GM12878 (cell line): ENCODE results near the gene KRT222. TPM values are rescaled to one million over a fixed set of nuclear protein-coding genes. Genes with fewer than 3 reads are reported as not detected.

ENCODE experiments used
- ESRRA ChIP-seq: IDR thresholded peaks from 2 replicates; pipeline ENCODE4 v1.6.1; 2012; ENCODE audit warnings: mild to moderate bottlenecking, low read length, improper control_type of control experiment
- NR2C1 ChIP-seq: fragments of 450-650 bp; IDR thresholded peaks from 2 replicates; pipeline ENCODE4 v1.6.1; 2017; ENCODE audit warnings: antibody characterized with exemption, mild to moderate bottlenecking, moderate library complexity
- SIX5 ChIP-seq: IDR thresholded peaks from 2 replicates; pipeline ENCODE4 v1.6.1; 2011; ENCODE audit warnings: mild to moderate bottlenecking, low read depth, low read length, moderate library complexity; ENCODE audit not compliant: severe bottlenecking
- TAF1 ChIP-seq: IDR thresholded peaks from 2 replicates; pipeline ENCODE4 v1.6.1; 2011; ENCODE audit warnings: mild to moderate bottlenecking, low read depth, low read length, borderline replicate concordance
- YY1 ChIP-seq: IDR thresholded peaks from 2 replicates; pipeline ENCODE4 v1.6.1; 2011; ENCODE audit warnings: low read depth, mild to moderate bottlenecking, low read length
- ZSCAN29 ChIP-seq: fragments of 450-650 bp; IDR thresholded peaks from 2 replicates; pipeline ENCODE4 v1.6.1; 2017; ENCODE audit warnings: mild to moderate bottlenecking, moderate library complexity
- ZZZ3 ChIP-seq: IDR thresholded peaks from 2 replicates; pipeline ENCODE4 v1.6.1; 2011; ENCODE audit warnings: low read depth; ENCODE audit not compliant: control insufficient read depth, insufficient read length
- polyA plus RNA-seq, 11 experiments: library from polyadenylated mRNA; depleted of rRNA in 4 of 11; unstranded in 6 of 11; stranded (reverse) in 5 of 11; fragments of >200 nt; fragmentation: Nextera tagmentation in 4 of 11; fragmentation: Illumina TruSeq in 1 of 11; extraction: Ambion mirVana in 4 of 11; extraction: Trizol in 1 of 11; gene quantifications; 1 replicate in 1 of 11; 2 replicates in 10 of 11; pipeline versions ENCODE4 v1.2.1 to v1.2.3, GENCODE V29; 2011 to 2016; ENCODE audit warnings: inconsistent platforms in 2 of 11, missing spikeins in 2 of 11, low read depth in 1 of 11
- total RNA-seq, 4 experiments: library from RNA; depleted of rRNA in 3 of 4; stranded (reverse); fragments of >200 nt in 3 of 4; fragmentation: Illumina TruSeq in 1 of 4; extraction: Trizol in 1 of 4; gene quantifications; 2 replicates each; pipeline versions ENCODE4 v1.2.1 to v1.2.3, GENCODE V29; 2013 to 2021
- TF ChIP-seq, protein P1 (sequence below): fragments of 450-650 bp; formaldehyde crosslinking; IDR thresholded peaks from 2 replicates; pipeline ENCODE4 v1.4.0; 2020; ENCODE audit warnings: mild to moderate bottlenecking, moderate library complexity
- TF ChIP-seq, protein P2 (sequence below): IDR thresholded peaks from 2 replicates; pipeline ENCODE4 v1.6.1; 2011; ENCODE audit warnings: borderline replicate concordance, low read depth, mild to moderate bottlenecking, moderate library complexity, low read length; ENCODE audit not compliant: insufficient read depth, poor library complexity, severe bottlenecking
- TF ChIP-seq, protein P3 (sequence below): fragments of 450-650 bp; IDR thresholded peaks from 2 replicates; pipeline ENCODE4 v1.6.1; 2018; ENCODE audit warnings: mild to moderate bottlenecking, low read depth, moderate library complexity; ENCODE audit not compliant: partially characterized antibody
- TF ChIP-seq, protein P4 (sequence below): fragments of 450-650 bp; IDR thresholded peaks from 2 replicates; pipeline ENCODE4 v1.6.1; 2017; ENCODE audit warnings: mild to moderate bottlenecking, moderate library complexity
- TF ChIP-seq, protein P5 (sequence below): fragments of 450-650 bp; IDR thresholded peaks from 2 replicates; pipeline ENCODE4 v1.6.1; 2017; ENCODE audit warnings: antibody characterized with exemption, mild to moderate bottlenecking, moderate library complexity

The KRT222 gene
- total and polyA plus RNA-seq, 10 of the 15 experiments (the other 5 are each of a cell fraction or from before 2014, with no cell fraction given), result 0.21 to 6.4 (median 0.54) TPM; not detected in 1

DNA sequence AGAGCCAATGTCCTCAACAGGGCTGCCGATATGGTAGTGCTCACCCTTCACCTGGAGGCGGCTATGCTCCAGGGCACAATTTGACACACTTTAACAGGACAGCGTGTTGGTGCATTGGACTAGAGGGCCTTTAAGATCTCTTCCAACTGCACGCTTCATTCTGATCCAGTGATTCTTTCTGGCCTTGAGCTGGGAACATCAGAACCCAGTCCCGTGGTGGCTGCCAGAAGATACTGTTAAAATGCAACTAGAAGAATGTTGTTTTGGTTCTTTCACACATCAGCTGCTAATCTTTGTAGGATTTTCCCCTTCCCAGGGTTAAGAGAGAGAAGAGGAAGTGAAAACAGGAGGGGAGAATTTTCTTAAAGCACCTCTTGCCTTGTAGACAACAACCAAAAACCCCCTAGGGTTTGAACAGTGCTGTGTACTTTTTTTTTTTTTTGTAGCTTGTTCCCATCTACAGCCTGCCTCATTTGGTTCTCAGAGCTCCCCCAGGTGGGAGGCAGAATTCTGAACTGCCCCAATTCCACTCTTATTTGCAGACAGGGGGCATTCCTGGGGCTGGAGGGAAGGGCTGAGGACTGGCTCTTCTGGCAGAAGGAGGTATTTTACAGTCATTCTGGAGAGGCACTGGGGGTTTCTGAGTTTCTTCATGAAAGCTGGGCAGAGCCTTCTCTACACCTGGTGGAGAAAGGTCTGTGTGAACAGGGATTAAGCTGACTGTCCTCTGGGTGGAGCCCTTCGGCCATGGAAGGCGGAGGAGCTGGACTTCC is 49.7 kb downstream of the KRT222 start (continued):
- TF ChIP-seq, protein P1, sequence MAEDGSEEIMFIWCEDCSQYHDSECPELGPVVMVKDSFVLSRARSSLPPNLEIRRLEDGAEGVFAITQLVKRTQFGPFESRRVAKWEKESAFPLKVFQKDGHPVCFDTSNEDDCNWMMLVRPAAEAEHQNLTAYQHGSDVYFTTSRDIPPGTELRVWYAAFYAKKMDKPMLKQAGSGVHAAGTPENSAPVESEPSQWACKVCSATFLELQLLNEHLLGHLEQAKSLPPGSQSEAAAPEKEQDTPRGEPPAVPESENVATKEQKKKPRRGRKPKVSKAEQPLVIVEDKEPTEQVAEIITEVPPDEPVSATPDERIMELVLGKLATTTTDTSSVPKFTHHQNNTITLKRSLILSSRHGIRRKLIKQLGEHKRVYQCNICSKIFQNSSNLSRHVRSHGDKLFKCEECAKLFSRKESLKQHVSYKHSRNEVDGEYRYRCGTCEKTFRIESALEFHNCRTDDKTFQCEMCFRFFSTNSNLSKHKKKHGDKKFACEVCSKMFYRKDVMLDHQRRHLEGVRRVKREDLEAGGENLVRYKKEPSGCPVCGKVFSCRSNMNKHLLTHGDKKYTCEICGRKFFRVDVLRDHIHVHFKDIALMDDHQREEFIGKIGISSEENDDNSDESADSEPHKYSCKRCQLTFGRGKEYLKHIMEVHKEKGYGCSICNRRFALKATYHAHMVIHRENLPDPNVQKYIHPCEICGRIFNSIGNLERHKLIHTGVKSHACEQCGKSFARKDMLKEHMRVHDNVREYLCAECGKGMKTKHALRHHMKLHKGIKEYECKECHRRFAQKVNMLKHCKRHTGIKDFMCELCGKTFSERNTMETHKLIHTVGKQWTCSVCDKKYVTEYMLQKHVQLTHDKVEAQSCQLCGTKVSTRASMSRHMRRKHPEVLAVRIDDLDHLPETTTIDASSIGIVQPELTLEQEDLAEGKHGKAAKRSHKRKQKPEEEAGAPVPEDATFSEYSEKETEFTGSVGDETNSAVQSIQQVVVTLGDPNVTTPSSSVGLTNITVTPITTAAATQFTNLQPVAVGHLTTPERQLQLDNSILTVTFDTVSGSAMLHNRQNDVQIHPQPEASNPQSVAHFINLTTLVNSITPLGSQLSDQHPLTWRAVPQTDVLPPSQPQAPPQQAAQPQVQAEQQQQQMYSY, result no peak
- TF ChIP-seq SIX5 (no peak), ZZZ3 (no peak), ESRRA (no peak), TAF1 (peak; percentile 8; the same call in 1 of the 2 replicates), YY1 (0 out of 2 replicates have a peak, but pooled peaks have one; percentile 28), NR2C1 (peak; percentile 17; the same call in 1 of the 2 replicates), ZSCAN29 (0 out of 2 replicates have a peak, but pooled peaks have one; percentile 4)
- TF ChIP-seq, protein P2, sequence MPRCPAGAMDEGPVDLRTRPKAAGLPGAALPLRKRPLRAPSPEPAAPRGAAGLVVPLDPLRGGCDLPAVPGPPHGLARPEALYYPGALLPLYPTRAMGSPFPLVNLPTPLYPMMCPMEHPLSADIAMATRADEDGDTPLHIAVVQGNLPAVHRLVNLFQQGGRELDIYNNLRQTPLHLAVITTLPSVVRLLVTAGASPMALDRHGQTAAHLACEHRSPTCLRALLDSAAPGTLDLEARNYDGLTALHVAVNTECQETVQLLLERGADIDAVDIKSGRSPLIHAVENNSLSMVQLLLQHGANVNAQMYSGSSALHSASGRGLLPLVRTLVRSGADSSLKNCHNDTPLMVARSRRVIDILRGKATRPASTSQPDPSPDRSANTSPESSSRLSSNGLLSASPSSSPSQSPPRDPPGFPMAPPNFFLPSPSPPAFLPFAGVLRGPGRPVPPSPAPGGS, result peak; percentile 100
- TF ChIP-seq, protein P3, sequence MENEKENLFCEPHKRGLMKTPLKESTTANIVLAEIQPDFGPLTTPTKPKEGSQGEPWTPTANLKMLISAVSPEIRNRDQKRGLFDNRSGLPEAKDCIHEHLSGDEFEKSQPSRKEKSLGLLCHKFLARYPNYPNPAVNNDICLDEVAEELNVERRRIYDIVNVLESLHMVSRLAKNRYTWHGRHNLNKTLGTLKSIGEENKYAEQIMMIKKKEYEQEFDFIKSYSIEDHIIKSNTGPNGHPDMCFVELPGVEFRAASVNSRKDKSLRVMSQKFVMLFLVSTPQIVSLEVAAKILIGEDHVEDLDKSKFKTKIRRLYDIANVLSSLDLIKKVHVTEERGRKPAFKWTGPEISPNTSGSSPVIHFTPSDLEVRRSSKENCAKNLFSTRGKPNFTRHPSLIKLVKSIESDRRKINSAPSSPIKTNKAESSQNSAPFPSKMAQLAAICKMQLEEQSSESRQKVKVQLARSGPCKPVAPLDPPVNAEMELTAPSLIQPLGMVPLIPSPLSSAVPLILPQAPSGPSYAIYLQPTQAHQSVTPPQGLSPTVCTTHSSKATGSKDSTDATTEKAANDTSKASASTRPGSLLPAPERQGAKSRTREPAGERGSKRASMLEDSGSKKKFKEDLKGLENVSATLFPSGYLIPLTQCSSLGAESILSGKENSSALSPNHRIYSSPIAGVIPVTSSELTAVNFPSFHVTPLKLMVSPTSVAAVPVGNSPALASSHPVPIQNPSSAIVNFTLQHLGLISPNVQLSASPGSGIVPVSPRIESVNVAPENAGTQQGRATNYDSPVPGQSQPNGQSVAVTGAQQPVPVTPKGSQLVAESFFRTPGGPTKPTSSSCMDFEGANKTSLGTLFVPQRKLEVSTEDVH, result peak; percentile 76
- TF ChIP-seq, protein P4, sequence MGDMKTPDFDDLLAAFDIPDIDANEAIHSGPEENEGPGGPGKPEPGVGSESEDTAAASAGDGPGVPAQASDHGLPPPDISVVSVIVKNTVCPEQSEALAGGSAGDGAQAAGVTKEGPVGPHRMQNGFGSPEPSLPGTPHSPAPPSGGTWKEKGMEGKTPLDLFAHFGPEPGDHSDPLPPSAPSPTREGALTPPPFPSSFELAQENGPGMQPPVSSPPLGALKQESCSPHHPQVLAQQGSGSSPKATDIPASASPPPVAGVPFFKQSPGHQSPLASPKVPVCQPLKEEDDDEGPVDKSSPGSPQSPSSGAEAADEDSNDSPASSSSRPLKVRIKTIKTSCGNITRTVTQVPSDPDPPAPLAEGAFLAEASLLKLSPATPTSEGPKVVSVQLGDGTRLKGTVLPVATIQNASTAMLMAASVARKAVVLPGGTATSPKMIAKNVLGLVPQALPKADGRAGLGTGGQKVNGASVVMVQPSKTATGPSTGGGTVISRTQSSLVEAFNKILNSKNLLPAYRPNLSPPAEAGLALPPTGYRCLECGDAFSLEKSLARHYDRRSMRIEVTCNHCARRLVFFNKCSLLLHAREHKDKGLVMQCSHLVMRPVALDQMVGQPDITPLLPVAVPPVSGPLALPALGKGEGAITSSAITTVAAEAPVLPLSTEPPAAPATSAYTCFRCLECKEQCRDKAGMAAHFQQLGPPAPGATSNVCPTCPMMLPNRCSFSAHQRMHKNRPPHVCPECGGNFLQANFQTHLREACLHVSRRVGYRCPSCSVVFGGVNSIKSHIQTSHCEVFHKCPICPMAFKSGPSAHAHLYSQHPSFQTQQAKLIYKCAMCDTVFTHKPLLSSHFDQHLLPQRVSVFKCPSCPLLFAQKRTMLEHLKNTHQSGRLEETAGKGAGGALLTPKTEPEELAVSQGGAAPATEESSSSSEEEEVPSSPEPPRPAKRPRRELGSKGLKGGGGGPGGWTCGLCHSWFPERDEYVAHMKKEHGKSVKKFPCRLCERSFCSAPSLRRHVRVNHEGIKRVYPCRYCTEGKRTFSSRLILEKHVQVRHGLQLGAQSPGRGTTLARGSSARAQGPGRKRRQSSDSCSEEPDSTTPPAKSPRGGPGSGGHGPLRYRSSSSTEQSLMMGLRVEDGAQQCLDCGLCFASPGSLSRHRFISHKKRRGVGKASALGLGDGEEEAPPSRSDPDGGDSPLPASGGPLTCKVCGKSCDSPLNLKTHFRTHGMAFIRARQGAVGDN, result peak; percentile 91
- TF ChIP-seq, protein P5, sequence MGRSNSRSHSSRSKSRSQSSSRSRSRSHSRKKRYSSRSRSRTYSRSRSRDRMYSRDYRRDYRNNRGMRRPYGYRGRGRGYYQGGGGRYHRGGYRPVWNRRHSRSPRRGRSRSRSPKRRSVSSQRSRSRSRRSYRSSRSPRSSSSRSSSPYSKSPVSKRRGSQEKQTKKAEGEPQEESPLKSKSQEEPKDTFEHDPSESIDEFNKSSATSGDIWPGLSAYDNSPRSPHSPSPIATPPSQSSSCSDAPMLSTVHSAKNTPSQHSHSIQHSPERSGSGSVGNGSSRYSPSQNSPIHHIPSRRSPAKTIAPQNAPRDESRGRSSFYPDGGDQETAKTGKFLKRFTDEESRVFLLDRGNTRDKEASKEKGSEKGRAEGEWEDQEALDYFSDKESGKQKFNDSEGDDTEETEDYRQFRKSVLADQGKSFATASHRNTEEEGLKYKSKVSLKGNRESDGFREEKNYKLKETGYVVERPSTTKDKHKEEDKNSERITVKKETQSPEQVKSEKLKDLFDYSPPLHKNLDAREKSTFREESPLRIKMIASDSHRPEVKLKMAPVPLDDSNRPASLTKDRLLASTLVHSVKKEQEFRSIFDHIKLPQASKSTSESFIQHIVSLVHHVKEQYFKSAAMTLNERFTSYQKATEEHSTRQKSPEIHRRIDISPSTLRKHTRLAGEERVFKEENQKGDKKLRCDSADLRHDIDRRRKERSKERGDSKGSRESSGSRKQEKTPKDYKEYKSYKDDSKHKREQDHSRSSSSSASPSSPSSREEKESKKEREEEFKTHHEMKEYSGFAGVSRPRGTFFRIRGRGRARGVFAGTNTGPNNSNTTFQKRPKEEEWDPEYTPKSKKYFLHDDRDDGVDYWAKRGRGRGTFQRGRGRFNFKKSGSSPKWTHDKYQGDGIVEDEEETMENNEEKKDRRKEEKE, result no peak
